H1 (cell line): ENCODE measurements around the gene FCN3.

Source experiments
- CHD2 ChIP-seq: IDR thresholded peaks from 2 replicates; pipeline ENCODE4 v1.6.1; 2012; ENCODE audit warnings: low read length, improper control_type of control experiment
- CTCF ChIP-seq, 3 experiments: IDR thresholded peaks; 1 replicate in 2 of 3; 2 replicates in 1 of 3; pipeline versions ENCODE4 v1.5.1 to v1.6.1; 2011; ENCODE audit warnings: low read length in 3 of 3, mild to moderate bottlenecking in 3 of 3, inconsistent platforms in 2 of 3, low read depth in 1 of 3, moderate library complexity in 1 of 3; ENCODE audit not compliant: insufficient read depth in 1 of 3; ENCODE audit errors: control extremely low read depth in 1 of 3
- EP300 ChIP-seq, 2 experiments: IDR thresholded peaks; 1 replicate in 1 of 2; 2 replicates in 1 of 2; pipeline ENCODE4 v1.6.1; 2011 to 2012; ENCODE audit warnings: low read depth in 2 of 2, low read length in 2 of 2, mild to moderate bottlenecking in 2 of 2, borderline replicate concordance in 1 of 2, inconsistent platforms in 1 of 2, moderate library complexity in 1 of 2
- EZH2 ChIP-seq: fragments of 200-600 bp; sonication (generic); IDR thresholded peaks from 2 replicates; pipeline ENCODE4 v1.7.1; 2012; ENCODE audit warnings: low read depth, mild to moderate bottlenecking, moderate library complexity, low read length, inconsistent platforms; ENCODE audit not compliant: severe bottlenecking
- JUND ChIP-seq: IDR thresholded peaks from 2 replicates; pipeline ENCODE4 v1.6.1; 2011; ENCODE audit warnings: mild to moderate bottlenecking, improper control_type of control experiment, low read length
- POLR2A ChIP-seq, 2 experiments: IDR thresholded peaks; 1 replicate in 1 of 2; 2 replicates in 1 of 2; pipeline ENCODE4 v1.6.1; 2011; ENCODE audit warnings: low read depth in 2 of 2, low read length in 2 of 2, mild to moderate bottlenecking in 2 of 2; ENCODE audit errors: control extremely low read depth in 1 of 2
- POLR2AphosphoS5 ChIP-seq: IDR thresholded peaks from 2 replicates; pipeline ENCODE4 v1.6.1; 2011; ENCODE audit warnings: low read depth, low read length
- YY1 ChIP-seq: IDR thresholded peaks from 2 replicates; pipeline ENCODE4 v1.6.1; 2011; ENCODE audit warnings: low read depth, mild to moderate bottlenecking, low read length

DNA sequence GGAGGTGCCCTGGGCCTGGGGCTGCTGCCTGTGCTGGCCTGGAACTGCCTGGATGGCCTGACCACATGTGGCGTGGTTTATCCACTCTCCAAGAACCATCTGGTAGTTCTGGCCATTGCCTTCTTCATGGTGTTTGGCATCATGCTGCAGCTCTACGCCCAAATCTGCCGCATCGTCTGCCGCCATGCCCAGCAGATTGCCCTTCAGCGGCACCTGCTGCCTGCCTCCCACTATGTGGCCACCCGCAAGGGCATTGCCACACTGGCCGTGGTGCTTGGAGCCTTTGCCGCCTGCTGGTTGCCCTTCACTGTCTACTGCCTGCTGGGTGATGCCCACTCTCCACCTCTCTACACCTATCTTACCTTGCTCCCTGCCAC, 19.6 kb upstream of the FCN3 start:
- no peak for TF ChIP-seq CHD2
- no peak for TF ChIP-seq EZH2
- no peak for TF ChIP-seq EP300 (IDR thresholded peaks at IDR 0.05; ENCODE audit: borderline replicate concordance in 1 of 2, low read depth in 2 of 2, low read length in 2 of 2)
- TF ChIP-seq POLR2A (IDR thresholded peaks at IDR 0.05; ENCODE audit: control extremely low read depth in 1 of 2, low read depth in 2 of 2, low read length in 2 of 2) = no peak
- TF ChIP-seq CTCF (IDR thresholded peaks at IDR 0.05; ENCODE audit: control extremely low read depth in 1 of 3, insufficient read depth in 1 of 3, low read depth in 1 of 3, low read length in 3 of 3) = no peak
- TF ChIP-seq YY1 = no peak
- TF ChIP-seq POLR2AphosphoS5 = no peak
- TF ChIP-seq JUND = no peak
